H9 (cell line): ENCODE measurements around the gene SHISA4. TPM values are rescaled to one million over a fixed set of nuclear protein-coding genes. Genes with fewer than 3 reads are reported as not detected.

Source experiments
- DNase-seq: peaks from one replicate; pipeline ENCODE4 v3.0.0-alpha.2; 2017
- H2AFZ ChIP-seq: one replicate; pipeline ENCODE4 v1.6.1; 2013; ENCODE audit warnings: mild to moderate bottlenecking, low read length, control low read depth, moderate library complexity
- H2AK5ac ChIP-seq: 2 replicates; pipeline ENCODE4 v1.6.1; 2013; ENCODE audit warnings: low read length, control low read depth, mixed read lengths; ENCODE audit not compliant: insufficient read length
- H2BK120ac ChIP-seq: one replicate; pipeline ENCODE4 v1.6.1; 2013; ENCODE audit warnings: low read depth, mild to moderate bottlenecking, low read length, control low read depth, inconsistent platforms; ENCODE audit not compliant: poor library complexity, severe bottlenecking
- H2BK12ac ChIP-seq: 2 replicates; pipeline ENCODE4 v1.6.1; 2013; ENCODE audit warnings: low read length, control low read depth, mixed read lengths, low read depth; ENCODE audit not compliant: insufficient read length
- H2BK15ac ChIP-seq: 2 replicates; pipeline ENCODE4 v1.6.1; 2013; ENCODE audit warnings: low read depth, low read length, control low read depth
- H2BK20ac ChIP-seq: one replicate; pipeline ENCODE4 v1.6.1; 2013; ENCODE audit warnings: low read depth, mild to moderate bottlenecking, low read length, control low read depth, inconsistent platforms; ENCODE audit not compliant: poor library complexity, severe bottlenecking
- H2BK5ac ChIP-seq: 2 replicates; pipeline ENCODE4 v1.6.1; 2013; ENCODE audit warnings: low read length, control low read depth, mixed read lengths; ENCODE audit not compliant: insufficient read length
- H3K14ac ChIP-seq: 2 replicates; pipeline ENCODE4 v1.6.1; 2013; ENCODE audit warnings: low read length, control low read depth; ENCODE audit not compliant: insufficient read depth
- H3K18ac ChIP-seq: 2 replicates; pipeline ENCODE4 v1.6.1; 2013; ENCODE audit warnings: low read depth, mild to moderate bottlenecking, mixed read lengths, low read length, control low read depth; ENCODE audit not compliant: insufficient read length
- H3K23ac ChIP-seq: 2 replicates; pipeline ENCODE4 v1.6.1; 2013; ENCODE audit warnings: low read length, control low read depth, mixed read lengths, low read depth; ENCODE audit not compliant: insufficient read length
- H3K23me2 ChIP-seq: 2 replicates; pipeline ENCODE4 v1.6.1; 2013; ENCODE audit warnings: low read depth, mild to moderate bottlenecking, mixed read lengths, low read length, control low read depth; ENCODE audit not compliant: insufficient read length, poor library complexity, severe bottlenecking
- H3K27ac ChIP-seq: 2 replicates; pipeline ENCODE4 v1.5.1; 2013; ENCODE audit warnings: low read length, control low read depth, mixed read lengths, low read depth; ENCODE audit not compliant: insufficient read length
- H3K27me3 ChIP-seq: 2 replicates; pipeline ENCODE4 v1.6.1; 2013; ENCODE audit warnings: low read length, control low read depth, inconsistent platforms; ENCODE audit not compliant: insufficient read depth
- H3K4ac ChIP-seq: 2 replicates; pipeline ENCODE4 v1.6.1; 2013; ENCODE audit warnings: low read depth, mild to moderate bottlenecking, control low read depth, inconsistent platforms, low read length, moderate library complexity
- H3K4me1 ChIP-seq: 2 replicates; pipeline ENCODE4 v1.6.1; 2013; ENCODE audit warnings: low read length, control low read depth, inconsistent platforms; ENCODE audit not compliant: insufficient read depth
- H3K4me2 ChIP-seq: 2 replicates; pipeline ENCODE4 v1.6.1; 2013; ENCODE audit warnings: low read length, control low read depth, mixed read lengths; ENCODE audit not compliant: insufficient read length, insufficient read depth
- H3K56ac ChIP-seq: 2 replicates; pipeline ENCODE4 v1.6.1; 2013; ENCODE audit warnings: low read depth, mild to moderate bottlenecking, mixed read lengths, low read length, control low read depth; ENCODE audit not compliant: insufficient read length
- H3K79me1 ChIP-seq: 2 replicates; pipeline ENCODE4 v1.6.1; 2013; ENCODE audit warnings: low read depth, mild to moderate bottlenecking, moderate library complexity, low read length, control low read depth, inconsistent platforms; ENCODE audit not compliant: insufficient read depth, poor library complexity, severe bottlenecking
- H3K79me2 ChIP-seq: 2 replicates; pipeline ENCODE4 v1.6.1; 2013; ENCODE audit warnings: low read length, control low read depth, inconsistent platforms; ENCODE audit not compliant: insufficient read depth
- H3K9ac ChIP-seq: 2 replicates; pipeline ENCODE4 v1.6.1; 2013; ENCODE audit warnings: low read length, control low read depth, mixed read lengths; ENCODE audit not compliant: insufficient read length; ENCODE audit errors: extremely low read depth
- H3K9me3 ChIP-seq: one replicate; pipeline ENCODE4 v1.6.1; 2013; ENCODE audit warnings: low read depth, low read length, inconsistent platforms; ENCODE audit not compliant: control insufficient read depth
- H3T11ph ChIP-seq: one replicate; pipeline ENCODE4 v1.6.1; 2013; ENCODE audit warnings: mild to moderate bottlenecking, low read length, control low read depth, inconsistent platforms
- H4K20me1 ChIP-seq: one replicate; pipeline ENCODE4 v1.6.1; 2013; ENCODE audit not compliant: control insufficient read depth, insufficient read length, insufficient read depth
- H4K5ac ChIP-seq: 2 replicates; pipeline ENCODE4 v1.6.1; 2013; ENCODE audit warnings: low read depth, mild to moderate bottlenecking, mixed read lengths, low read length, control low read depth; ENCODE audit not compliant: insufficient read length
- H4K8ac ChIP-seq: replicated peaks from 2 replicates; pipeline ENCODE4 v1.6.1; 2013; ENCODE audit warnings: low read length, control low read depth, mixed read lengths, low read depth; ENCODE audit not compliant: insufficient read length
- H4K91ac ChIP-seq: 2 replicates; pipeline ENCODE4 v1.6.1; 2013; ENCODE audit warnings: low read depth, mild to moderate bottlenecking, moderate library complexity, mixed read lengths, low read length, control low read depth; ENCODE audit not compliant: insufficient read length
- H3K27ac Mint-ChIP-seq, 3 experiments: 2 replicates in 2 of 3; 3 replicates in 1 of 3; pipeline ENCODE4 v1.8.0; 2020 to 2021; ENCODE audit warnings: mixed read lengths in 3 of 3, mild to moderate bottlenecking in 1 of 3, moderate library complexity in 1 of 3
- H3K27me3 Mint-ChIP-seq: 2 replicates; pipeline ENCODE4 v1.8.0; 2021; ENCODE audit warnings: low read depth, mild to moderate bottlenecking, moderate library complexity, mixed read lengths
- H3K36me3 Mint-ChIP-seq, 3 experiments: 2 replicates in 2 of 3; 3 replicates in 1 of 3; pipeline ENCODE4 v1.8.0; 2020 to 2021; ENCODE audit warnings: low read depth in 3 of 3, mixed read lengths in 3 of 3; ENCODE audit not compliant: insufficient read depth in 1 of 3
- H3K4me1 Mint-ChIP-seq, 2 experiments: 2 replicates each; pipeline ENCODE4 v1.8.0; 2020; ENCODE audit warnings: mixed read lengths in 2 of 2
- H3K4me3 Mint-ChIP-seq, 2 experiments: 2 replicates in 1 of 2; 3 replicates in 1 of 2; pipeline ENCODE4 v1.8.0; 2020 to 2021; ENCODE audit warnings: mild to moderate bottlenecking in 2 of 2, mixed read lengths in 2 of 2, moderate library complexity in 1 of 2
- H3K9me3 Mint-ChIP-seq, 2 experiments: 2 replicates in 1 of 2; 3 replicates in 1 of 2; pipeline ENCODE4 v1.8.0; 2020; ENCODE audit warnings: mild to moderate bottlenecking in 2 of 2, mixed read lengths in 2 of 2, moderate library complexity in 1 of 2
- CTCF ChIP-seq: fragments of 200-600 bp; sonication (generic); conservative IDR thresholded peaks from 3 replicates; pipeline ENCODE4 v1.8.0; 2021; ENCODE audit warnings: antibody characterized with exemption, mild to moderate bottlenecking
- WGBS: extraction: QIAGEN DNeasy Blood & Tissue Kit; methylation state at CpG from one replicate; pipeline ENCODE4 v1.1.7; 2013; ENCODE audit warnings: missing lambda C conversion rate, low lambda C conversion rate, mixed read lengths; ENCODE audit not compliant: insufficient read length; ENCODE audit errors: extremely low coverage; 5-methylcytosine and 5-hydroxymethylcytosine counted together
- total RNA-seq: library from RNA; stranded (reverse); gene quantifications from 2 replicates; pipeline ENCODE4 v1.2.1, GENCODE V29; 2021

Gene SHISA4
- total RNA-seq, 1 experiment from 2014 or later, result 6.3 TPM

- peaks cover 2% of the 10 kb centered on the region; the same call in 1 of the 2 replicates for H3K4me1 ChIP-seq
- no peak overlapping the region for H3K18ac ChIP-seq
- no peak overlapping the region for H3K4me2 ChIP-seq
- H4K8ac ChIP-seq, result no peak overlapping the region
- no peak overlapping the region for H2BK5ac ChIP-seq
- H3K9ac ChIP-seq, result no peak overlapping the region
- Mint-ChIP-seq H3K9me3 (no peaks in the 10 kb centered on the region), H3K4me3 (no peak overlapping the region), H3K36me3 (peaks cover 0 to 9% (median 0%) of the 10 kb centered on the region in 3 experiments; a peak in 2 of 7 replicates), H3K27ac (peak overlapping the region in 1 of 3 experiments; percentile 44; a peak in 1 of 7 replicates), H3K27me3 (peaks cover 7% of the 10 kb centered on the region), H3K4me1 (peaks cover 32 to 34% of the 10 kb centered on the region in 2 experiments)
- no peak overlapping the region for H3K27ac ChIP-seq
- H3K23ac ChIP-seq, result no peak overlapping the region
- H2BK12ac ChIP-seq, result no peak overlapping the region
- H2AK5ac ChIP-seq, result no peak overlapping the region
- H3K4ac ChIP-seq, result no peak overlapping the region
- no CpG with 5 or more reads among the region's 3 CpGs for WGBS
- H4K20me1 ChIP-seq, result no peaks in the 10 kb centered on the region
- no peaks in the 10 kb centered on the region for H3K79me1 ChIP-seq
- no peak overlapping the region for H4K5ac ChIP-seq
- no peak overlapping the region for H4K91ac ChIP-seq
- H3K14ac ChIP-seq, result no peak overlapping the region
- no peak overlapping the region for H2BK120ac ChIP-seq
- H3K27me3 ChIP-seq, result no peaks in the 10 kb centered on the region
- DNase-seq, result no peak
- no peak overlapping the region for H2BK15ac ChIP-seq
- H3T11ph ChIP-seq, result no peak overlapping the region
- H2BK20ac ChIP-seq, result no peak overlapping the region
- no peak overlapping the region for H3K56ac ChIP-seq
- H3K23me2 ChIP-seq, result no peaks in the 10 kb centered on the region
- H2AFZ ChIP-seq, result no peak overlapping the region
- H3K79me2 ChIP-seq, result no peaks in the 10 kb centered on the region
- TF ChIP-seq CTCF, result no peak
- no peaks in the 10 kb centered on the region for H3K9me3 ChIP-seq
Measured at GRCh38 chr1:201883266-201883665, 5.4 kb upstream of the SHISA4 start.
